DOHH2 (cell line): ENCODE data around the gene SBK1.
"Not testable (repeated sequence)": the region's sequence is repeated elsewhere in the genome, so short reads cannot be mapped to it uniquely, and the experiment has no call there.

ENCODE experiments used
- H3F3A ChIP-seq: fragments of 200-600 bp; sonication (generic), shearing (Covaris generic); 2 replicates; pipeline ENCODE4 v1.6.0; 2016; ENCODE audit warnings: antibody characterized with exemption, mild to moderate bottlenecking; ENCODE audit not compliant: control insufficient read depth, insufficient read depth
- H3K27ac ChIP-seq: fragments of 200-600 bp; sonication (generic); 2 replicates; pipeline ENCODE4 v1.5.1; 2014; ENCODE audit warnings: low read depth, mild to moderate bottlenecking, low read length, moderate library complexity
- H3K27me3 ChIP-seq: fragments of 200-600 bp; sonication (generic); 2 replicates; pipeline ENCODE4 v1.6.1; 2014; ENCODE audit warnings: mild to moderate bottlenecking, low read length, mixed read lengths; ENCODE audit not compliant: control insufficient read depth
- H3K36me3 ChIP-seq: fragments of 200-600 bp; sonication (generic); 2 replicates; pipeline ENCODE4 v1.6.1; 2014; ENCODE audit warnings: mild to moderate bottlenecking, low read length, moderate library complexity, mixed read lengths; ENCODE audit not compliant: control insufficient read depth
- H3K4me1 ChIP-seq: fragments of 200-600 bp; sonication (generic); 2 replicates; pipeline ENCODE4 v1.6.1; 2014; ENCODE audit warnings: mild to moderate bottlenecking, low read length, mixed read lengths; ENCODE audit not compliant: control insufficient read depth
- H3K4me2 ChIP-seq: fragments of 200-600 bp; sonication (generic); 2 replicates; pipeline ENCODE4 v1.6.0; 2014; ENCODE audit warnings: mild to moderate bottlenecking, low read length, moderate library complexity
- H3K4me3 ChIP-seq: fragments of 200-600 bp; sonication (generic); 2 replicates; pipeline ENCODE4 v1.5.1; 2014; ENCODE audit warnings: mild to moderate bottlenecking, low read length, mixed read lengths
- H3K79me2 ChIP-seq: fragments of 200-600 bp; sonication (generic); 2 replicates; pipeline ENCODE4 v1.6.1; 2014; ENCODE audit warnings: mild to moderate bottlenecking, low read length, mixed read lengths; ENCODE audit not compliant: control insufficient read depth
- H3K9me2 ChIP-seq: fragments of 200-600 bp; sonication (generic); replicated peaks from 2 replicates; pipeline ENCODE4 v1.6.1; 2014; ENCODE audit warnings: mild to moderate bottlenecking, low read length, mixed read lengths; ENCODE audit not compliant: control insufficient read depth
- H3K9me3 ChIP-seq: fragments of 200-600 bp; sonication (generic); 2 replicates; pipeline ENCODE4 v1.6.1; 2014; ENCODE audit warnings: antibody characterized with exemption, low read length, mixed read lengths; ENCODE audit not compliant: control insufficient read depth, insufficient read depth
- H4K20me1 ChIP-seq: fragments of 200-600 bp; sonication (generic); 2 replicates; pipeline ENCODE4 v1.6.0; 2014; ENCODE audit warnings: low read depth, mild to moderate bottlenecking, antibody characterized with exemption, low read length, moderate library complexity; ENCODE audit not compliant: control insufficient read depth, insufficient read depth

SBK1 gene

DNA sequence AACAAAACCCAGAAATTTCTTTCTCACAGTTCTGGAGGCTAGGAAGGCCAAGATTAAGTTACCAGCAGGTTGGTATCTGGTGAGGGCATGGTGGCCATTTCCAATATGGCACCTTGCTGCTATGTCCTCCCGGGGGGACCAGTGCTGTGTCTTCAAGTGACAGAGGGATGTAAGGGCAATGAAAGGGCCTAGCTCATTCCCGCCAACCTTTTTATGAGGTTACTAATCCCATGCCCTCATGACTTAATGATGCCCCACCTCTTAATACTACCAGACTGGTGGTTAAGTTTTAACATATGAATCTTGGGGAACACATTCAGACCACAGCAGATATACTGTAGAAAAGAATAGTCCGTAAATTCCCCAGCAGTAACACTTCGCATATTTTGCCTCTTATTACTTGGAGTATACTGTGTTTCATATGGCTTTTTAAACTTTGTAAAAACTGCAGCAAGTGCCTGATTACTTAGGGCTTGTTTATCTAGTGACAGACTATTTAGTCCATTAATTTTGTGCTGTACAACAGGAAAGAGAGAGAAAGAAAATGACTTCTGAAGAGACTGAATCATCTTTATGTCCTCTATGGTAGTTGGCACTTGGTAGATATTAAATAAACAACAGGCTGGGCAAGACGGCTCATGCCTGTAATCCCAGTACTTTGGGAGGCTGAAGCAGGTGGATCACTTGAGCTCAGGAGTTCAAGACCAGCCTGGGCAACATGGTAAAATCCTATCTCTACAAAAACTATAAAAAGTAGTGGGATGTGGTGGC, 44.8 kb downstream of the SBK1 start:
- H4K20me1 ChIP-seq, H3K36me3 ChIP-seq, H3K4me2 ChIP-seq, H3K4me3 ChIP-seq, H3K79me2 ChIP-seq, H3K4me1 ChIP-seq, H3K9me3 ChIP-seq, H3F3A ChIP-seq, H3K9me2 ChIP-seq, H3K27me3 ChIP-seq, H3K27ac ChIP-seq: not testable (repeated sequence)

DNA sequence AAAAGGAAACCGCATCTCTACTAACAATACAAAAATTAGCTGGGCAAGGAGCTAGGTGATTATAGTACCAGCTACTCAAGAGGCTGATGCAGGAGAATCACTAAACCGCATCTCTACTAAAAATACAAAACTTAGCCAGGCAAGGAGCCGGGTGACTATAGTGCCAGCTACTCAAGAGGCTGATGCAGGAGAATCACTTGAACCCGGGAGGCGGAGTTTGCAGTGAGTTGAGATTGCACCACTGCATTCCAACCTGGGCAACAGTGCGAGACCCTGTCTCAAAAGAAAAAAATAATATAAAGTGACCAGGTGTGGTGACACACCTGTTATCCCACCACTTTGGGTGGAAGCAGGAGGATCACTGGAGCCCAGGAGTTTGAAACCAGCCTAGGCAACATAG, 45.9 kb downstream of the SBK1 start:
- H4K20me1 ChIP-seq, H3K79me2 ChIP-seq, H3K36me3 ChIP-seq, H3K9me3 ChIP-seq, H3K27ac ChIP-seq, H3K4me2 ChIP-seq, H3K9me2 ChIP-seq, H3K4me3 ChIP-seq, H3K27me3 ChIP-seq, H3F3A ChIP-seq, H3K4me1 ChIP-seq: not testable (repeated sequence)

DNA sequence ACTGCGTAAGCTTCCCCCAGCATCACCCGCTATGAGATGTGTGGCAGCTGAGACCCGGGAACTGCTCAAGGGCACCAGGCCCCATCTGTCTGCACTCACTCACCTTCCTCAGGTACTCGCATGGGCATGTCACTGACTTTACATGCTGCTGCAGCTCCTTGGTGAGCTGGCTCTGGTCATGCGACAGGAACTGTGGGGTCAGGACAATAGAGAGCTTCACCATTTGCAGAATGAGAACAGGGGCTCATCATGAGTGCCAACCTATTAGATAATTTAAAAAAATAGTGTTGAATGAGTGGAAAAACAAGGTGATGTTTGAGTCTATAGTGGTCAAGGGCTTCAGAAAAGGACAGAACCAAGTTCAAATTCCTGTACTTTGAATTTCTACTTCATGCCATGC, 70.3 kb downstream of the SBK1 start:
- H3K36me3 ChIP-seq, H3K4me2 ChIP-seq, H3K4me3 ChIP-seq, H3K27ac ChIP-seq, H3F3A ChIP-seq, H3K4me1 ChIP-seq, H3K27me3 ChIP-seq, H3K9me2 ChIP-seq, H3K9me3 ChIP-seq, H4K20me1 ChIP-seq, H3K79me2 ChIP-seq: not testable (repeated sequence)

- not testable (repeated sequence) for H3K9me2 ChIP-seq, H3K79me2 ChIP-seq, H3K36me3 ChIP-seq, H3K4me3 ChIP-seq, H4K20me1 ChIP-seq, H3K4me2 ChIP-seq, H3K27me3 ChIP-seq, H3K27ac ChIP-seq, H3F3A ChIP-seq, H3K9me3 ChIP-seq, H3K4me1 ChIP-seq
Measured at GRCh38 chr16:28363408-28363807, 71.1 kb downstream of the SBK1 start, which contains the start of gene NPIPB6. TSS of gene NPIPB6 (minus strand) at chr16:28363508. CDS start at chr16:28362822, 686 bp downstream.

- H3K4me2 ChIP-seq, result peak overlapping the region; percentile 58
- H3K36me3 ChIP-seq, H3K27me3 ChIP-seq, H3K27ac ChIP-seq, H4K20me1 ChIP-seq, H3K79me2 ChIP-seq, H3F3A ChIP-seq, H3K4me1 ChIP-seq, H3K9me3 ChIP-seq, H3K9me2 ChIP-seq: not testable (repeated sequence)
- H3K4me3 ChIP-seq, result peak overlapping the region; percentile 54
Measured at GRCh38 chr16:28364268-28365173, 72.2 kb downstream of the SBK1 start.

DNA sequence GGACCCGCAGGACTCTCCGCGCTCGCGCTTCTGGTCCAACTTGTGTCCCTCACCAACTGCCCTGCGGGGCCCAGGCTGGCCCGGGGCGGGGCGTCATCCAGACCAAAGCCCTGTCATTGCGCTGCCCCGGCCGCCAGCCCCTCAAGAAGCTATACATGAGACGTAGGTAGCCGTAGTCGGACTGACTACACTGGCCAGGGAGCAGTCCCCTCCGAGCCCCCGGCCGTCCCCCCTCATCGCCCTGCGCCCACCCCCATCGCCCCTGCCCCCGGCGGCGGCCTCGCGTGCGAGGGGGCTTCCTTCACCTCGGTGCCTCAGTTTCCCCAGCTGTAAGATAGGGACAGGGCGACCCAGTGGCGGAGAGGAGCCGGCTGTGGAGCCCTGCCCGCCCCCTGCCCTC, 75.6 kb downstream of the SBK1 start:
- not testable (repeated sequence) for H3K27me3 ChIP-seq, H3K9me3 ChIP-seq, H3F3A ChIP-seq, H3K36me3 ChIP-seq, H3K4me1 ChIP-seq, H3K27ac ChIP-seq, H3K9me2 ChIP-seq, H3K79me2 ChIP-seq, H3K4me2 ChIP-seq, H3K4me3 ChIP-seq, H4K20me1 ChIP-seq
